KMS-11 (cell line): Measurements from ENCODE around the gene MTA1.

Experiments used
- H2AFZ ChIP-seq: fragments of 200-600 bp; sonication (generic); 2 replicates; pipeline ENCODE4 v1.6.1; 2016; ENCODE audit warnings: antibody characterized with exemption, mixed run types, low read depth
- H3K27ac ChIP-seq: fragments of 200-600 bp; sonication (generic); 2 replicates; pipeline ENCODE4 v1.6.1; 2016; ENCODE audit warnings: mild to moderate bottlenecking, mixed run types
- H3K27me3 ChIP-seq: fragments of 200-600 bp; sonication (generic); 2 replicates; pipeline ENCODE4 v1.6.1; 2017; ENCODE audit warnings: mild to moderate bottlenecking, low read depth, mixed run types, moderate library complexity; ENCODE audit not compliant: insufficient read depth
- H3K36me3 ChIP-seq: fragments of 200-600 bp; sonication (generic); 2 replicates; pipeline ENCODE4 v1.6.1; 2017; ENCODE audit warnings: mild to moderate bottlenecking, mixed run types; ENCODE audit not compliant: insufficient read depth
- H3K4me1 ChIP-seq: fragments of 200-600 bp; sonication (generic); 2 replicates; pipeline ENCODE4 v1.6.1; 2016; ENCODE audit warnings: mild to moderate bottlenecking, low read depth, mixed run types; ENCODE audit not compliant: poor library complexity, severe bottlenecking
- H3K4me2 ChIP-seq: fragments of 200-600 bp; sonication (generic); 2 replicates; pipeline ENCODE4 v1.7.0; 2016; ENCODE audit warnings: mild to moderate bottlenecking, mixed run types
- H3K4me3 ChIP-seq: fragments of 200-600 bp; sonication (generic); IDR thresholded peaks from 2 replicates; pipeline ENCODE4 v1.6.1; 2017; ENCODE audit warnings: low read depth, low read length, mixed read lengths; ENCODE audit not compliant: insufficient read depth
- H3K79me2 ChIP-seq: fragments of 200-600 bp; sonication (generic); 2 replicates; pipeline ENCODE4 v1.6.1; 2016; ENCODE audit warnings: low read depth, mixed run types; ENCODE audit not compliant: insufficient read depth
- H3K9ac ChIP-seq: fragments of 200-600 bp; sonication (generic); 2 replicates; pipeline ENCODE4 v1.6.1; 2016; ENCODE audit warnings: mild to moderate bottlenecking, mixed run types
- H4K20me1 ChIP-seq: fragments of 200-600 bp; sonication (generic); 2 replicates; pipeline ENCODE4 v1.6.1; 2016; ENCODE audit warnings: mild to moderate bottlenecking, mixed run types; ENCODE audit not compliant: insufficient read depth
- CTCF ChIP-seq: fragments of 200-600 bp; sonication (generic); conservative IDR thresholded peaks from 2 replicates; pipeline ENCODE4 v1.6.1; 2017; ENCODE audit warnings: low read depth, mild to moderate bottlenecking, antibody characterized with exemption, low read length, moderate library complexity, mixed read lengths

MTA1 gene

DNA sequence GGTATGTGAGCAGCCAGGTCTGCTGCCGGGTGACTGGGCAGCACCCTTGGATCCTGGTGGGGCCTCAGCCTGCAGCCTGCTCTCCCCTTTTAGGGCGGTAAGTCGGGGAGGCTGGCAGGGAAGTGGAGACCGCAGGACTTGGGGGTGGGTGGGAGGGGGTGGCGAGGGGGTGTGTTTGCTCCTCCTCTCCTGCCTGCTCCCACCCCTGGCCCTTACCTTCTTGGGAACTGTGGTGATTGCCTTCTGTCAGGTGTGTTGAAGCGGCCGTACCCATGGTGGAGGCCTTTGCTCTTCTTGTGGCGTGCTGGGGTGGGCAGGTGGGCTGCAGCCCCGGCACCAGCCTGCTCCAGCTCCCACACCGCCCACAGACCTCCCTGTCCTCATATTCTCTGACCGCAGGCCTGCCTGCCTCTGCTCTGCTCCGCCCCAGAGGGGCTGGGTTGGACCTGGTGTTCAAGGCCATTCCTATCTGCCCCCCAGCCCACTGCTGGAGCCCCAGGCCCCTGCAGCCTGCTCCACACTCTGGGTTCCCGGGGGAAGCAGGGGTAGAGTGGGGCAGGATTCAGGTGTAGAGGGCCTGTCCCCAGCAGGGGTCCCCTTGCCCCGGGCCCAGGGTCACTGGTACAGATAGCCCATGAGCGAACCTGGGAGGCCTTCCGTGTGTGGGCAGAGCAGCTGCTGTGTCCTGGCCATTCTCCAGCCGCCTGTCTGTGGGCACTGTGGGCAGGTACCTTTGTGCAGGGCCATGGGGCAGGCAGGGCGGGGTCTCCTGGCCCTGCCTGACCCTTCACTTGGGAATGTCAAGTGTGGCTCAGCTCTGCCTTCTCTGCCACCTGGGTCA, 76.6 kb downstream of the MTA1 start:
- Histone ChIP-seq H2AFZ (no peak overlapping the region), H3K9ac (no peak overlapping the region), H3K27ac (no peak overlapping the region), H3K4me3 (no peak overlapping the region), H3K4me1 (peaks cover 7% of the 10 kb centered on the region), H3K27me3 (no peaks in the 10 kb centered on the region), H3K36me3 (no peaks in the 10 kb centered on the region), H3K4me2 (no peak overlapping the region), H4K20me1 (no peaks in the 10 kb centered on the region; the same call in 1 of the 2 replicates), H3K79me2 (peaks cover 3% of the 10 kb centered on the region)
- no peak for TF ChIP-seq CTCF

DNA sequence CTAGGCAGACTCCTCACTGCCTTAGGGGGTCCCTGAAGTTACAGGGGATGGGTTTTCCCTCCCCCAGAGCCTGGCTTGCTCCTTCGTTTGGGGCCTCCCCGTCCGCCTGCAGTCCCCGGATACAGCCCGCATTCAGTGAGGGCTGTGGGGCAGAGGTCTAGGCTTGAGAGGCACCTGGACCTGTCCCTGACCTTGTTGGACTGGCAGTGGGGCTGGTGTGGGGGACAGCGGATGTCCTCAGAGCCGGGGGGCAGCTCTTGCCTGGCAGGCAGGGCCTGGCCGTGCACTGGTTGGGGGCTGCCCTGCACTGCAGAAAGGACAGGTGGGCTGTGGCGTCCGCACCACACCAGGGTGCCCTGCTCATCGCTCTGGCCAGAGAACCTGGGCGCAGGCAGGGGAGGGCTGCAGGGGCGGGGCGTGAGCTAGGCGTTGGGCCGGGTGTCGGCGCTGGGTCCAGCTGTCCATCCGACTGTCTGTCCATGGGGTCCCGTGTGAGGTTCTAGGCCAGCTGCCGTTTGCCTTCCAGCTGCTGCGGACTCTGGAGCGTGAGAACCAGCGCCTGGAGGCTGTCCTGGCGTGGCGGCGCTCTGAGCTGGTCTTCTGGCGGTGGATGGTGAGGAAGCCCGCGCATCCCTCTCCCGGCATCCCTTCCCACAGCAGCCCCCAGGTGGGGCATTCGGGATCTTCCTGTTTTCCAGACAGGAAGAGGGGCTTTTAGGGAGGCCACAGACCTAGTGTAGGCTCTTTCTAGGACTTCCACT, 77.4 kb downstream of the MTA1 start:
- no peak overlapping the region for H3K9ac ChIP-seq
- no peak overlapping the region for H3K4me3 ChIP-seq
- H2AFZ ChIP-seq, result no peak overlapping the region
- H3K27ac ChIP-seq, result no peak overlapping the region
- H3K4me1 ChIP-seq, result peaks cover 3% of the 10 kb centered on the region
- H4K20me1 ChIP-seq, result no peaks in the 10 kb centered on the region
- TF ChIP-seq CTCF, result no peak
- H3K79me2 ChIP-seq, result peaks cover under 1% of the 10 kb centered on the region
- no peak overlapping the region for H3K4me2 ChIP-seq
- H3K36me3 ChIP-seq, result no peaks in the 10 kb centered on the region
- H3K27me3 ChIP-seq, result no peaks in the 10 kb centered on the region

- Histone ChIP-seq H4K20me1 (no peaks in the 10 kb centered on the region), H3K4me1 (no peaks in the 10 kb centered on the region), H3K27me3 (no peaks in the 10 kb centered on the region), H3K36me3 (no peaks in the 10 kb centered on the region), H3K27ac (no peak overlapping the region), H2AFZ (no peak overlapping the region), H3K9ac (no peak overlapping the region), H3K4me2 (no peak overlapping the region), H3K4me3 (no peak overlapping the region), H3K79me2 (no peaks in the 10 kb centered on the region)
- TF ChIP-seq CTCF, result no peak
Observed at GRCh38 chr14:105497671-105498429, 78.2 kb downstream of the MTA1 start.

- no peaks in the 10 kb centered on the region for H4K20me1 ChIP-seq
Observed at GRCh38 chr14:105498430-105499255, 79.0 kb downstream of the MTA1 start.

More at GRCh38 chr14:105498430-105499255, 79.0 kb downstream of the MTA1 start:
- no peaks in the 10 kb centered on the region for H3K4me1 ChIP-seq
- H2AFZ ChIP-seq, result no peak overlapping the region
- H3K4me2 ChIP-seq, result no peak overlapping the region
- H3K79me2 ChIP-seq, result no peaks in the 10 kb centered on the region
- H3K36me3 ChIP-seq, result no peaks in the 10 kb centered on the region
- no peaks in the 10 kb centered on the region for H3K27me3 ChIP-seq
- TF ChIP-seq CTCF, result no peak
- no peak overlapping the region for H3K27ac ChIP-seq
- H3K9ac ChIP-seq, result no peak overlapping the region
- no peak overlapping the region for H3K4me3 ChIP-seq
